ENCODE data around the gene PLD4. TPM values are rescaled to one million over a fixed set of nuclear protein-coding genes. Genes with fewer than 3 reads are reported as not detected.

PLD4 gene
- total and polyA plus RNA-seq, 9 of the 15 experiments (the other 6 are each of a cell fraction or from before 2014, with no cell fraction given) = 0.18 to 0.24 TPM; not detected in 7

DNA sequence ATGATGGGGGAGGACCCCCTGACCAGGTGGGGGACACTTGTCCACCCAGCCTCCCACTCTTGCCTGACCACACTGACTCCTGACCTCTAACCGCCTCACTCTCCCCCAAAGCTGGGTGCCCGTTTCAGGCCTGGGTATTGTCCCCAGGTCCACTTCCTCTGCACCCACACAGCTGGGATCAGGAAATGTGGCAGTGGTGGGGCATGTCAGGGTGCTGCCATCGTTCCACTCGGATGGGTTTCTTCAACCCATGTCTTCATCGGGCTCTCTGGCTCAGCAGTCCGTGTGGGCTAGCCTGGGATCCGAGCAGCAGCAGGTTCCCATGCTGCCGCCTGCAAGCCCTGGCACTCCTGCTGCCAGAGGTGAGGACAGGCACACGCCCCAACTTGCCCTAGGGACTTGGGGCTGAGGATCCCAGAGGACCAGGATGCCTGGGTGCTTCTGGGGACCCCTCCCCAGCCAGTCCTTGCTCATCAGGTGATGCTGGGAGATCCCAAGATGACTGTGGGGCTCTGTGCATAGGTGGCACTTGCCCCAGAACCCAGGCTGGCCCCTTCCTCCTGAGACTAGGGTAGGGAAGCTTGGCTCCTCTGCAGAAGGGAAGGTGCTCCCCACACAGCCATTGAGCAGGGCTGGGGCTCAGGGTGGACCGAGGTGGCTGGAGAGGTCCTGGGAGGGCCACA lies 58.0 kb downstream of the PLD4 start (continued):
- TF ChIP-seq, protein P1, sequence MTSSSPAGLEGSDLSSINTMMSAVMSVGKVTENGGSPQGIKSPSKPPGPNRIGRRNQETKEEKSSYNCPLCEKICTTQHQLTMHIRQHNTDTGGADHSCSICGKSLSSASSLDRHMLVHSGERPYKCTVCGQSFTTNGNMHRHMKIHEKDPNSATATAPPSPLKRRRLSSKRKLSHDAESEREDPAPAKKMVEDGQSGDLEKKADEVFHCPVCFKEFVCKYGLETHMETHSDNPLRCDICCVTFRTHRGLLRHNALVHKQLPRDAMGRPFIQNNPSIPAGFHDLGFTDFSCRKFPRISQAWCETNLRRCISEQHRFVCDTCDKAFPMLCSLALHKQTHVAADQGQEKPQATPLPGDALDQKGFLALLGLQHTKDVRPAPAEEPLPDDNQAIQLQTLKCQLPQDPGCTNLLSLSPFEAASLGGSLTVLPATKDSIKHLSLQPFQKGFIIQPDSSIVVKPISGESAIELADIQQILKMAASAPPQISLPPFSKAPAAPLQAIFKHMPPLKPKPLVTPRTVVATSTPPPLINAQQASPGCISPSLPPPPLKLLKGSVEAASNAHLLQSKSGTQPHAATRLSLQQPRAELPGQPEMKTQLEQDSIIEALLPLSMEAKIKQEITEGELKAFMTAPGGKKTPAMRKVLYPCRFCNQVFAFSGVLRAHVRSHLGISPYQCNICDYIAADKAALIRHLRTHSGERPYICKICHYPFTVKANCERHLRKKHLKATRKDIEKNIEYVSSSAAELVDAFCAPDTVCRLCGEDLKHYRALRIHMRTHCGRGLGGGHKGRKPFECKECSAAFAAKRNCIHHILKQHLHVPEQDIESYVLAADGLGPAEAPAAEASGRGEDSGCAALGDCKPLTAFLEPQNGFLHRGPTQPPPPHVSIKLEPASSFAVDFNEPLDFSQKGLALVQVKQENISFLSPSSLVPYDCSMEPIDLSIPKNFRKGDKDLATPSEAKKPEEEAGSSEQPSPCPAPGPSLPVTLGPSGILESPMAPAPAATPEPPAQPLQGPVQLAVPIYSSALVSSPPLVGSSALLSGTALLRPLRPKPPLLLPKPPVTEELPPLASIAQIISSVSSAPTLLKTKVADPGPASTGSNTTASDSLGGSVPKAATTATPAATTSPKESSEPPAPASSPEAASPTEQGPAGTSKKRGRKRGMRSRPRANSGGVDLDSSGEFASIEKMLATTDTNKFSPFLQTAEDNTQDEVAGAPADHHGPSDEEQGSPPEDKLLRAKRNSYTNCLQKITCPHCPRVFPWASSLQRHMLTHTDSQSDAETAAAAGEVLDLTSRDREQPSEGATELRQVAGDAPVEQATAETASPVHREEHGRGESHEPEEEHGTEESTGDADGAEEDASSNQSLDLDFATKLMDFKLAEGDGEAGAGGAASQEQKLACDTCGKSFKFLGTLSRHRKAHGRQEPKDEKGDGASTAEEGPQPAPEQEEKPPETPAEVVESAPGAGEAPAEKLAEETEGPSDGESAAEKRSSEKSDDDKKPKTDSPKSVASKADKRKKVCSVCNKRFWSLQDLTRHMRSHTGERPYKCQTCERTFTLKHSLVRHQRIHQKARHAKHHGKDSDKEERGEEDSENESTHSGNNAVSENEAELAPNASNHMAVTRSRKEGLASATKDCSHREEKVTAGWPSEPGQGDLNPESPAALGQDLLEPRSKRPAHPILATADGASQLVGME (CRISPR knock-in tag; IDR thresholded peaks at IDR 0.05) = no peak
- TF ChIP-seq, protein P2, sequence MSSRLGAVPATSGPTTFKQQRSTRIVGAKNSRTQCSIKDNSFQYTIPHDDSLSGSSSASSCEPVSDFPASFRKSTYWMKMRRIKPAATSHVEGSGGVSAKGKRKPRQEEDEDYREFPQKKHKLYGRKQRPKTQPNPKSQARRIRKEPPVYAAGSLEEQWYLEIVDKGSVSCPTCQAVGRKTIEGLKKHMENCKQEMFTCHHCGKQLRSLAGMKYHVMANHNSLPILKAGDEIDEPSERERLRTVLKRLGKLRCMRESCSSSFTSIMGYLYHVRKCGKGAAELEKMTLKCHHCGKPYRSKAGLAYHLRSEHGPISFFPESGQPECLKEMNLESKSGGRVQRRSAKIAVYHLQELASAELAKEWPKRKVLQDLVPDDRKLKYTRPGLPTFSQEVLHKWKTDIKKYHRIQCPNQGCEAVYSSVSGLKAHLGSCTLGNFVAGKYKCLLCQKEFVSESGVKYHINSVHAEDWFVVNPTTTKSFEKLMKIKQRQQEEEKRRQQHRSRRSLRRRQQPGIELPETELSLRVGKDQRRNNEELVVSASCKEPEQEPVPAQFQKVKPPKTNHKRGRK (tag; IDR thresholded peaks at IDR 0.05) = no peak
- TF ChIP-seq KAT8 (IDR thresholded peaks at IDR 0.05; ENCODE audit: low read depth) (no peak), KHSRP (IDR thresholded peaks at IDR 0.05) (no peak), TRIM28 (IDR thresholded peaks at IDR 0.05) (no peak)

Other genes with a start within 250 kb of the PLD4 start
Only the 7 nearest of the 11 such genes appear.
- 80.1 and 91.2 TPM in 2 replicates for gene AKT1, start 129.1 kb upstream of the PLD4 start, total RNA-seq (2014; rRNA removed)
- 25.9 and 37.5 TPM in 2 replicates for gene AKT1, start 129.1 kb upstream of the PLD4 start, total RNA-seq (2014; rRNA removed; fragmentation: Illumina TruSeq; extraction: Trizol)
- 74.5 and 75.1 TPM in 2 replicates for gene AKT1, start 129.1 kb upstream of the PLD4 start, total RNA-seq (2015; rRNA removed; fragmentation: Illumina TruSeq; extraction: Trizol)
- 117 and 132 TPM in 2 replicates for gene AKT1, start 129.1 kb upstream of the PLD4 start, total RNA-seq (2021)
- 71.8 and 79.3 TPM in 2 replicates for gene AKT1, start 129.1 kb upstream of the PLD4 start, polyA plus RNA-seq (2011; rRNA removed)
- gene AKT1, start 129.1 kb upstream of the PLD4 start, polyA plus RNA-seq (2014; fragmentation: Illumina TruSeq; extraction: Trizol) = 82.0 and 89.7 TPM in 2 replicates
- 1 to 10 TPM in 1 of 2 experiments, under 1 TPM in 1; 0.49 to 1.3 TPM for gene AKT1, start 129.1 kb upstream of the PLD4 start, polyA plus RNA-seq (2014; fragmentation: Nextera tagmentation; extraction: Ambion mirVana)
- 106 TPM in 2 replicates for gene AKT1, start 129.1 kb upstream of the PLD4 start, polyA plus RNA-seq (2014; rRNA removed)
- gene ZBTB42, start 123.8 kb upstream of the PLD4 start, total RNA-seq (2014; rRNA removed) = 5.5 and 7.2 TPM in 2 replicates
- gene ZBTB42, start 123.8 kb upstream of the PLD4 start, total RNA-seq (2014; rRNA removed; fragmentation: Illumina TruSeq; extraction: Trizol) = 1.4 and 1.5 TPM in 2 replicates
- 5.1 TPM in 2 replicates for gene ZBTB42, start 123.8 kb upstream of the PLD4 start, total RNA-seq (2015; rRNA removed; fragmentation: Illumina TruSeq; extraction: Trizol)
- 7.4 and 8.5 TPM in 2 replicates for gene ZBTB42, start 123.8 kb upstream of the PLD4 start, total RNA-seq (2021)
- gene ZBTB42, start 123.8 kb upstream of the PLD4 start, polyA plus RNA-seq (2011; rRNA removed) = 2.2 and 2.4 TPM in 2 replicates
- gene ZBTB42, start 123.8 kb upstream of the PLD4 start, polyA plus RNA-seq (2014; fragmentation: Illumina TruSeq; extraction: Trizol) = 2.4 and 4.5 TPM in 2 replicates
- gene ZBTB42, start 123.8 kb upstream of the PLD4 start, polyA plus RNA-seq (2014; fragmentation: Nextera tagmentation; extraction: Ambion mirVana) = under 1 TPM; 0.03 to 0.08 TPM
- 2.9 and 3.7 TPM in 2 replicates for gene ZBTB42, start 123.8 kb upstream of the PLD4 start, polyA plus RNA-seq (2014; rRNA removed)
- gene CEP170B, start 59.6 kb upstream of the PLD4 start, total RNA-seq (2014; rRNA removed) = 3.6 and 4.8 TPM in 2 replicates
- 0.99 and 1.2 TPM in 2 replicates for gene CEP170B, start 59.6 kb upstream of the PLD4 start, total RNA-seq (2014; rRNA removed; fragmentation: Illumina TruSeq; extraction: Trizol)
- 2.9 and 3.5 TPM in 2 replicates for gene CEP170B, start 59.6 kb upstream of the PLD4 start, total RNA-seq (2015; rRNA removed; fragmentation: Illumina TruSeq; extraction: Trizol)
- 7.5 and 10.2 TPM in 2 replicates for gene CEP170B, start 59.6 kb upstream of the PLD4 start, total RNA-seq (2021)
- gene CEP170B, start 59.6 kb upstream of the PLD4 start, polyA plus RNA-seq (2011; rRNA removed) = 2.2 and 2.7 TPM in 2 replicates
- gene CEP170B, start 59.6 kb upstream of the PLD4 start, polyA plus RNA-seq (2014; fragmentation: Illumina TruSeq; extraction: Trizol) = 1.7 and 4.1 TPM in 2 replicates
- gene CEP170B, start 59.6 kb upstream of the PLD4 start, polyA plus RNA-seq (2014; fragmentation: Nextera tagmentation; extraction: Ambion mirVana) = under 1 TPM; 0.01 to 0.03 TPM
- 7.6 and 8.9 TPM in 2 replicates for gene CEP170B, start 59.6 kb upstream of the PLD4 start, polyA plus RNA-seq (2014; rRNA removed)
- 0.04 TPM in 1 of 2 replicates, not detected in the other for gene AHNAK2, start 53.5 kb downstream of the PLD4 start, total RNA-seq (2014; rRNA removed)
- not detected in 2 replicates for gene AHNAK2, start 53.5 kb downstream of the PLD4 start, total RNA-seq (2014; rRNA removed; fragmentation: Illumina TruSeq; extraction: Trizol)
- gene AHNAK2, start 53.5 kb downstream of the PLD4 start, total RNA-seq (2015; rRNA removed; fragmentation: Illumina TruSeq; extraction: Trizol) = 0.04 TPM in 2 replicates
- 0.09 and 0.18 TPM in 2 replicates for gene AHNAK2, start 53.5 kb downstream of the PLD4 start, total RNA-seq (2021)
- gene AHNAK2, start 53.5 kb downstream of the PLD4 start, polyA plus RNA-seq (2011; rRNA removed) = 0.04 TPM in 1 of 2 replicates, not detected in the other
- gene AHNAK2, start 53.5 kb downstream of the PLD4 start, polyA plus RNA-seq (2014; fragmentation: Illumina TruSeq; extraction: Trizol) = 0.03 TPM in 1 of 2 replicates, not detected in the other
- not detected for gene AHNAK2, start 53.5 kb downstream of the PLD4 start, polyA plus RNA-seq (2014; fragmentation: Nextera tagmentation; extraction: Ambion mirVana)
- gene AHNAK2, start 53.5 kb downstream of the PLD4 start, polyA plus RNA-seq (2014; rRNA removed) = under 0.01 and 0.04 TPM in 2 replicates
- gene CLBA1, start 60.9 kb downstream of the PLD4 start, total RNA-seq (2014; rRNA removed) = 3.2 and 4.0 TPM in 2 replicates
- 1.4 and 1.8 TPM in 2 replicates for gene CLBA1, start 60.9 kb downstream of the PLD4 start, total RNA-seq (2014; rRNA removed; fragmentation: Illumina TruSeq; extraction: Trizol)
- gene CLBA1, start 60.9 kb downstream of the PLD4 start, total RNA-seq (2015; rRNA removed; fragmentation: Illumina TruSeq; extraction: Trizol) = 2.1 and 2.2 TPM in 2 replicates
- gene CLBA1, start 60.9 kb downstream of the PLD4 start, total RNA-seq (2021) = 3.9 and 4.4 TPM in 2 replicates
- 2.5 and 2.6 TPM in 2 replicates for gene CLBA1, start 60.9 kb downstream of the PLD4 start, polyA plus RNA-seq (2011; rRNA removed)
- gene CLBA1, start 60.9 kb downstream of the PLD4 start, polyA plus RNA-seq (2014; fragmentation: Illumina TruSeq; extraction: Trizol) = 3.2 TPM in 2 replicates
- under 1 TPM; 0.04 to 0.25 TPM for gene CLBA1, start 60.9 kb downstream of the PLD4 start, polyA plus RNA-seq (2014; fragmentation: Nextera tagmentation; extraction: Ambion mirVana)
- gene CLBA1, start 60.9 kb downstream of the PLD4 start, polyA plus RNA-seq (2014; rRNA removed) = 2.2 and 2.7 TPM in 2 replicates
- 33.9 and 41.3 TPM in 2 replicates for gene CDCA4, start 96.2 kb downstream of the PLD4 start, total RNA-seq (2014; rRNA removed)
- 15.8 and 17.3 TPM in 2 replicates for gene CDCA4, start 96.2 kb downstream of the PLD4 start, total RNA-seq (2014; rRNA removed; fragmentation: Illumina TruSeq; extraction: Trizol)
- gene CDCA4, start 96.2 kb downstream of the PLD4 start, total RNA-seq (2015; rRNA removed; fragmentation: Illumina TruSeq; extraction: Trizol) = 23.0 and 23.9 TPM in 2 replicates
- gene CDCA4, start 96.2 kb downstream of the PLD4 start, total RNA-seq (2021) = 43.3 and 44.2 TPM in 2 replicates
- gene CDCA4, start 96.2 kb downstream of the PLD4 start, polyA plus RNA-seq (2011; rRNA removed) = 25.1 and 34.5 TPM in 2 replicates
- gene CDCA4, start 96.2 kb downstream of the PLD4 start, polyA plus RNA-seq (2014; fragmentation: Illumina TruSeq; extraction: Trizol) = 16.7 and 27.1 TPM in 2 replicates
- gene CDCA4, start 96.2 kb downstream of the PLD4 start, polyA plus RNA-seq (2014; fragmentation: Nextera tagmentation; extraction: Ambion mirVana) = 10 to 100 TPM in 1 of 2 experiments, 1 to 10 TPM in 1; 6.6 to 10.3 TPM
- 36.9 and 43.3 TPM in 2 replicates for gene CDCA4, start 96.2 kb downstream of the PLD4 start, polyA plus RNA-seq (2014; rRNA removed)
- 0.49 and 0.50 TPM in 2 replicates for gene GPR132, start 140.6 kb downstream of the PLD4 start, total RNA-seq (2014; rRNA removed)
- gene GPR132, start 140.6 kb downstream of the PLD4 start, total RNA-seq (2014; rRNA removed; fragmentation: Illumina TruSeq; extraction: Trizol) = 0.19 and 0.25 TPM in 2 replicates
- 0.98 and 1.0 TPM in 2 replicates for gene GPR132, start 140.6 kb downstream of the PLD4 start, total RNA-seq (2015; rRNA removed; fragmentation: Illumina TruSeq; extraction: Trizol)
- 0.49 and 1.1 TPM in 2 replicates for gene GPR132, start 140.6 kb downstream of the PLD4 start, total RNA-seq (2021)
- gene GPR132, start 140.6 kb downstream of the PLD4 start, polyA plus RNA-seq (2011; rRNA removed) = 0.01 and 0.22 TPM in 2 replicates
- 0.22 and 0.24 TPM in 2 replicates for gene GPR132, start 140.6 kb downstream of the PLD4 start, polyA plus RNA-seq (2014; fragmentation: Illumina TruSeq; extraction: Trizol)
- gene GPR132, start 140.6 kb downstream of the PLD4 start, polyA plus RNA-seq (2014; fragmentation: Nextera tagmentation; extraction: Ambion mirVana) = under 1 TPM in 1 of 2 experiments, not detected in 1; 0.01 TPM
- gene GPR132, start 140.6 kb downstream of the PLD4 start, polyA plus RNA-seq (2014; rRNA removed) = 0.23 and 0.46 TPM in 2 replicates